ENCODE results near the gene TMEM131L.

DNA sequence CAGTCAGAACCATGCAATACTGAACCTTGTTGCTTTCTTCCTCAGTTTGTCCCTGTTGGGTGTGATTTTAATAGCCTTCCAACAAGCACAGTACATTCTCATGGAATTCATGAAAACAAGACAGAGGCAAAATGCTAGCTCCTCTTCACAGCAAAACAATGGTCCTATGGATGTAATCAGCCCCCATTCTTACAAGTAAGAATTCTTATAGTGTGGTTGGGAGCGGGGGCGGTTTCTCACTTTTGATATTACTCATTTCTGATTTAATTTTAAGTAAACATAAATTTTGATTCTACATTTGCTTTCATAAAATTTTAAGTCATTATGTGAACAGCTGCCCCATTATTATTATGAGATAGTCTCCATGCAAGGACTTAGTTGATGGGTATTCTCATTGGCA, 137.1 kb downstream of the TMEM131L start:
- TF ChIP-seq, protein P1, sequence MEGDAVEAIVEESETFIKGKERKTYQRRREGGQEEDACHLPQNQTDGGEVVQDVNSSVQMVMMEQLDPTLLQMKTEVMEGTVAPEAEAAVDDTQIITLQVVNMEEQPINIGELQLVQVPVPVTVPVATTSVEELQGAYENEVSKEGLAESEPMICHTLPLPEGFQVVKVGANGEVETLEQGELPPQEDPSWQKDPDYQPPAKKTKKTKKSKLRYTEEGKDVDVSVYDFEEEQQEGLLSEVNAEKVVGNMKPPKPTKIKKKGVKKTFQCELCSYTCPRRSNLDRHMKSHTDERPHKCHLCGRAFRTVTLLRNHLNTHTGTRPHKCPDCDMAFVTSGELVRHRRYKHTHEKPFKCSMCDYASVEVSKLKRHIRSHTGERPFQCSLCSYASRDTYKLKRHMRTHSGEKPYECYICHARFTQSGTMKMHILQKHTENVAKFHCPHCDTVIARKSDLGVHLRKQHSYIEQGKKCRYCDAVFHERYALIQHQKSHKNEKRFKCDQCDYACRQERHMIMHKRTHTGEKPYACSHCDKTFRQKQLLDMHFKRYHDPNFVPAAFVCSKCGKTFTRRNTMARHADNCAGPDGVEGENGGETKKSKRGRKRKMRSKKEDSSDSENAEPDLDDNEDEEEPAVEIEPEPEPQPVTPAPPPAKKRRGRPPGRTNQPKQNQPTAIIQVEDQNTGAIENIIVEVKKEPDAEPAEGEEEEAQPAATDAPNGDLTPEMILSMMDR (conservative IDR thresholded peaks at IDR 0.05; ENCODE audit: low read length): no peak
- TF ChIP-seq EZH2phosphoT487 (IDR thresholded peaks at IDR 0.05; ENCODE audit: borderline replicate concordance): no peak
